ENCODE results near the gene ZNF385B.

DNA sequence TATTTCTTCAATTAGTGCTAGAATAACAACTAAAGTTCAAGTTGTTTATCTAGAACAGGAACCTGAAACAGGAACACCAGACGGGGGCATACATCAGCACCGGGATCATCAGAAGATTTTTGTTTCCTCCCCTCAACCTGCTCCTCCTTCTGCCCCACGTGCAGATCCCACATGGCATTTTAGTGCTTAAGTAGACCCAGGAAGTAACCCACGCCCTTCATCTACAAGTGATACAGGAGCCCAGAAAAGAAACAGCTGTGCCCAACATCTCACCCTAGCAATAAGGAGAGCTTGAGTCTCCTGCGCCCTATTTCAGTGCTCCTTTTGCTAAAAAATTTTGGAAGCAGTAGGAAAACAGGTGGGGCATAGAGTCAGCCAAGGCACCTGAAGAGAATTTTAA is 5.2 kb downstream of the ZNF385B start:
- TF ChIP-seq POLR2A (IDR thresholded peaks at IDR 0.05; ENCODE audit: extremely low read depth, insufficient read length): no peak
- TF ChIP-seq, protein P1, sequence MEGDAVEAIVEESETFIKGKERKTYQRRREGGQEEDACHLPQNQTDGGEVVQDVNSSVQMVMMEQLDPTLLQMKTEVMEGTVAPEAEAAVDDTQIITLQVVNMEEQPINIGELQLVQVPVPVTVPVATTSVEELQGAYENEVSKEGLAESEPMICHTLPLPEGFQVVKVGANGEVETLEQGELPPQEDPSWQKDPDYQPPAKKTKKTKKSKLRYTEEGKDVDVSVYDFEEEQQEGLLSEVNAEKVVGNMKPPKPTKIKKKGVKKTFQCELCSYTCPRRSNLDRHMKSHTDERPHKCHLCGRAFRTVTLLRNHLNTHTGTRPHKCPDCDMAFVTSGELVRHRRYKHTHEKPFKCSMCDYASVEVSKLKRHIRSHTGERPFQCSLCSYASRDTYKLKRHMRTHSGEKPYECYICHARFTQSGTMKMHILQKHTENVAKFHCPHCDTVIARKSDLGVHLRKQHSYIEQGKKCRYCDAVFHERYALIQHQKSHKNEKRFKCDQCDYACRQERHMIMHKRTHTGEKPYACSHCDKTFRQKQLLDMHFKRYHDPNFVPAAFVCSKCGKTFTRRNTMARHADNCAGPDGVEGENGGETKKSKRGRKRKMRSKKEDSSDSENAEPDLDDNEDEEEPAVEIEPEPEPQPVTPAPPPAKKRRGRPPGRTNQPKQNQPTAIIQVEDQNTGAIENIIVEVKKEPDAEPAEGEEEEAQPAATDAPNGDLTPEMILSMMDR (IDR thresholded peaks at IDR 0.05; ENCODE audit: low read depth, low read length): no peak

All from NB4 (cell line).